ENCODE data around the gene MACO1.
A peak's percentile ranks its signal among the peaks of the same experiment; 100 is the strongest.
"Not testable (repeated sequence)": the region's sequence is repeated elsewhere in the genome, so short reads cannot be mapped to it uniquely, and the experiment has no call there.

MACO1 gene

GRCh38 chr1:25430073-25430966 lies at the start of gene MACO1:
Gene MACO1 (plus strand): TSS chr1:25430897. CDS start chr1:25431099, 202 bp downstream.
- H3K4me3 ChIP-seq (ENCODE audit: low read depth, low read length): peak within 1 kb of the TSS; percentile 82

GRCh38 chr1:25382543-25382942 lies 48.2 kb upstream of the MACO1 start:
- not testable (repeated sequence) for H3K4me3 ChIP-seq (ENCODE audit: low read depth, low read length)

GRCh38 chr1:25383090-25383489 lies 47.6 kb upstream of the MACO1 start:
- H3K4me3 ChIP-seq (ENCODE audit: low read depth, low read length): not testable (repeated sequence)

- not testable (repeated sequence) for H3K4me3 ChIP-seq (ENCODE audit: low read depth, low read length)
Observed at GRCh38 chr1:25383875-25384274, 46.8 kb upstream of the MACO1 start.

- not testable (repeated sequence) for H3K4me3 ChIP-seq (ENCODE audit: low read depth, low read length)
Observed at GRCh38 chr1:25387096-25387495, 43.6 kb upstream of the MACO1 start.

DNA sequence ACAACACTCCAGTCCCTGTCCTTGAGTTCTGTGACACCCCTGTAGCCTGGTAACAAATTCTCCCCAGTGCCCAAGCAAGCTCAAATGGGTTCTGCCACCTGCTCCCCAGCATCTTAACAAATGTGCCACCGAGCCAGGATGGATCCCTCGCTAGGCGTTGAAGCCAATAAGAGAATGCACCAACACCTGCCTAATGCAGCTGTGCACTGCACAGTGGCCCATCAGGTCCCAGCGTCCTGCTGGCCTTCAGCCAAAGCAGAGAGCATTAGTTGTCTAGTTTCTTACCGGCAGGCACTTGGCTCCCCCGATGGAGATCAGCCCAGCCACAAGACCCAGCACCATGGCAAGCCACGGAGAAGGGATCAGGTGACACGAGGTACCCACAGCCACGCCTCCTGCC lies 42.0 kb upstream of the MACO1 start:
- not testable (repeated sequence) for H3K4me3 ChIP-seq (ENCODE audit: low read depth, low read length)

DNA sequence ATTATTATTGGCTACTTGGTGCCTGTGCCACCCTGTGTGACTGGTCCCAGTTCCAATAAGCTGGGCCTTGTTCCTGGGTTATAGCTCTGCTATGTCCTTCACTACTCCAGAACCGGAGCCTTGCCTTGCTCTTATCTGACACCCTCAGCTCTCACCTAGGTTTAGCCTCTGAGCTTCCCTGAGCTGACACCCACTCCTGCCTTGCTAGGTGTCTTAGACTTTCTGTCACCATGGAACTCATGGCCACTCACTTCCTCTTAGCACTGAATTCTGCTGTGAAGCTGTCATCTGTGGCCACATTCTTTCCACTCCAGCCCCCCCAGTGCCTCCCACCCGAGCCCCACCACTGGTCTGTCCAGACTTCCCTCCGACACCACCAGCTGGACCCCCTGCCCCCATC lies 41.0 kb upstream of the MACO1 start:
- not testable (repeated sequence) for H3K4me3 ChIP-seq (ENCODE audit: low read depth, low read length)

GRCh38 chr1:25392841-25393240 lies 37.9 kb upstream of the MACO1 start:
- H3K4me3 ChIP-seq (ENCODE audit: low read depth, low read length): no peak overlapping the region

GRCh38 chr1:25397549-25397948 lies 33.1 kb upstream of the MACO1 start:
- not testable (repeated sequence) for H3K4me3 ChIP-seq (ENCODE audit: low read depth, low read length)

GRCh38 chr1:25398079-25398478 lies 32.6 kb upstream of the MACO1 start:
- not testable (repeated sequence) for H3K4me3 ChIP-seq (ENCODE audit: low read depth, low read length)

- not testable (repeated sequence) for H3K4me3 ChIP-seq (ENCODE audit: low read depth, low read length)
Observed at GRCh38 chr1:25402947-25403803, 27.5 kb upstream of the MACO1 start.

DNA sequence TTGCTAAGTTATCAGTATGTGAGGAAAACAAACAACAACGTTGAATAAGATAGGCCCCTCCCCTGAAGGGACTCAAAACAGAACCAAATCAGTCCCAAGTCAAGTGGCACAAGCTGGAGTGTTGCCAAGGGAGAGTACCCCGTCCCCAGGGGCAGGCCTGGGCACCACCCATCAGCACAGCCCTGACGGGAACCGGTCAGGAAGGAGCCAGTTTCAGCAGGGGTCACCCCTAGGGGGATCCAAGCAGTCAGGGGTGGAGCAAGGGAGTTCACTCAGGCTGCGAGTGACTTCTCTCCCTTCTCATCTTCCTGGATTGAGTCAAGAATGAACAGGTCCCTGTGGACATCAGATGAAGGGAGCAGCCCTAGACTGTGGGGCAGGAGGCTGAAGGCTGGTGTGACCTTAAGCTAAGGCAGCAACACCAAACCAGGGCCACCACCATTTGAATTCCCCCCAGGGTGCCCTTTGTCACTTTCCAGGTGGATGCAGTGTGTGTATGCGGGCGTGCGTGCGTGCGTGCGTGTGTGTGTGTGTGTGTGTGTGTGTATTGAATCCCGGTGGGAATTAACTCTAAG lies 24.9 kb upstream of the MACO1 start:
- H3K4me3 ChIP-seq (ENCODE audit: low read depth, low read length): not testable (repeated sequence)

DNA sequence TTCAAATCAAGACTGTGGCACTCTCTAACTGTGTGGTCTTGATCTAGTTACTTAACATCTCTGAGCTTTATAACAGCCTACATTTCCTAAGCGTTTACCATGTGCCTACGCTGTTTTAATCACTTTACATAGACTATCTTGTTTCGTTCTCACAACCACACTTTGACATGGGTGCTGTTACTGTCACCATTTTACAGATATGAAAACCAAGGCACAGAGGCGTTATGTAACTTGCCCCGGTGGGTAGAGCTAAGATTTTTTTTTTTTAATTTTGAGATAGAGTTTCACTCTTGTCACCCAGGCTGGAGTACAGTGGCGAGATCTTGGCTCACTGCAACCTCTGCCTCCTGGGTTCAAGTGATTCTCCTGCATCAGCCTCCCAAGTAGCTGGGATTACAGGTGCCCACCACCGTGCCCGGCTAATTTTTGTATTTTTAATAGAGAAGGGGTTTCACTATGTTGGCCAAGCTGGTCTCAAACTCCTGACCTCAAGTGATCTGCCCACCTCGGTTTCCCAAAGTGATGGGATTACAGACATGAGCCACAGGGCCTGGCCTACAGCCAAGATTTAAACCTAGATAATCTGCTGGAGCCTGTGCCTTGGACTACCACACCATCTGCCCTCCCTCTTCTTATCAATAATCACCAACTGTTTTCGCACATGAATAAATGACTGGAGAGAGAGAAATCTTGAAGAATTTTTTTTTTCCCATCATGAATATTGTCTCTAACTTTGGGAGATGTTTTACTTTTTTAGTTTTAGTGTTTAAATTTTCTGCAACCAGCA lies 20.9 kb upstream of the MACO1 start:
- H3K4me3 ChIP-seq (ENCODE audit: low read depth, low read length): not testable (repeated sequence)

GRCh38 chr1:25412872-25413623 lies 17.6 kb upstream of the MACO1 start:
- H3K4me3 ChIP-seq (ENCODE audit: low read depth, low read length): not testable (repeated sequence)

GRCh38 chr1:25414157-25414556 lies 16.5 kb upstream of the MACO1 start:
- not testable (repeated sequence) for H3K4me3 ChIP-seq (ENCODE audit: low read depth, low read length)

DNA sequence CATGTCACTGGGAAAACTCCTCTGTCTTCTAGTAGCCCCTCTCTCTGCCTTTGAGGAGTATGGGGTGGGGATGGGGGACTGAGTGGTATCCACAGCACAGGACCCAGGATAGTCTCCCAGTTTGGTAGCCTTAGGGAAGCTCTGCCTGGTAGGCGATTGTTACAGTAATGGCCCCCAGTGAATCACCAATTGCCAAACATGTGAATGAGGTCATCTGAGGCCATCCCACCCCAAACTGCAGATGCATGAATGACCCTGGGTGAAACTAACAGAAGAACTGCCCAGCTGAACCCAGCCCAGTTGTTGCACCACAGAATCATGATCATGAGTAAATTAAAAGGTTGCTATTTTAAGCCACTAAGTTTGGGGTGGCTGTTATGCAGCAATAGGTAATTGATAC lies 16.1 kb upstream of the MACO1 start:
- H3K4me3 ChIP-seq (ENCODE audit: low read depth, low read length): not testable (repeated sequence)

- H3K4me3 ChIP-seq (ENCODE audit: low read depth, low read length): not testable (repeated sequence)
Observed at GRCh38 chr1:25417280-25417679, 13.4 kb upstream of the MACO1 start.

- H3K4me3 ChIP-seq (ENCODE audit: low read depth, low read length): not testable (repeated sequence)
Observed at GRCh38 chr1:25419339-25419738, 11.4 kb upstream of the MACO1 start.

DNA sequence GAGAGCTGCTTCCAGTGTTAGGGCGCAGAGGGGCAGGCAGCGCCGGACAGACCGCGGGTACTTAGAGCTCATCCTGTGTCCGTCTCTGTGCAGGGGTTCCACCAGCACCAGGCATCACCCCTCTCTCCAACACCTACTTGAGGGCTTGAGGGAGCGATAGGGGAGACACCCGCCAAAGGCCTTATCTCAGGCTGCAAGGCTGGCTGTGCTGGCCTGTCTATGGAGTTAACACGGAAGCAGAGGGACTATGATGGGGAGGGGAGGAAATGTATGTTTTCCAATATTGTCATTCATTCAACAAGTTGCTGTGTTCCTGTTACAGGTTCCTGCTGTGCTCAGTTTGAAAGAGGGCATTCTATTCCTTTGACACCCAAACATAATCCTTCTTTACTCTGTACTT lies 10.0 kb upstream of the MACO1 start, which contains the start of gene RHCE:
TSS of gene RHCE (minus strand) at position 111 of the 400 bp plus-strand sequence. CDS start at position 72, 39 bp downstream.
- H3K4me3 ChIP-seq (ENCODE audit: low read depth, low read length): not testable (repeated sequence)

DNA sequence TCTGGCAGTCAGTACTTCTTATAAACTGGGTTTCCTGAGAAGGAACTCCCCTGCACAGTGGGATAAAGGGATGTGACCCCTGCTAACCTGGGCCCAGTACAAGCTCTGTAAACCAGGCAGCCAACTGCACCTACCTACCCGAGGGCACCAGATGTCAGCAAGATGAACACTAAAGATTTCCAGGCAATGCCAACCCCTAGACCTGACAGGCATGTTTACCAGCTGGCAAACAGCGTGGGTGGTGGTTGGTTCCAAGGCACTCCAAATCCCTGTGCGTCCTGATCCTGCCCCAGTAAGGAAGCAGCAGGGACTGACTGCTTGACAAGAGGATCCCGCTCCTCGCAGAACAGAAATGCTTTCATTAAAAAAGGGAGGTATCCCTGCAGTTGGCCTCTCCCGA lies 7.5 kb upstream of the MACO1 start:
- H3K4me3 ChIP-seq (ENCODE audit: low read depth, low read length): not testable (repeated sequence)

Measured in iPS-11a (cell line).